Natural killer cell (primary cell): ENCODE results near the gene CRADD. TPM values are rescaled to one million over a fixed set of nuclear protein-coding genes. Genes with fewer than 3 reads are reported as not detected.

ENCODE experiments used
- ATAC-seq, 3 donors: fragments of 150-1000 bp in 2 of 3; fragments of 200-7000 bp in 1 of 3; cut with Tn5 transposase; 1 replicate in 1 of 3; 2 replicates in 2 of 3; pipeline ENCODE4 v1.10.0; 2021; ENCODE audit warnings: mild to moderate bottlenecking in 2 of 3, moderate library complexity in 2 of 3
- DNase-seq, 2 donors: peaks; one replicate each; pipeline versions ENCODE4 v3.0.0 to v3.0.0-alpha.2; 2013 to 2021; ENCODE audit warnings: mixed read lengths in 1 of 2
- H3K27ac ChIP-seq: one replicate; pipeline ENCODE4 v1.5.1; 2013; ENCODE audit warnings: mild to moderate bottlenecking, low read length
- H3K27me3 ChIP-seq: one replicate; pipeline ENCODE4 v1.6.1; 2013; ENCODE audit warnings: low read length; ENCODE audit not compliant: control insufficient read depth, insufficient read depth
- H3K36me3 ChIP-seq: one replicate; pipeline ENCODE4 v1.6.1; 2013; ENCODE audit warnings: low read length; ENCODE audit not compliant: control insufficient read depth, insufficient read depth
- H3K4me1 ChIP-seq: one replicate; pipeline ENCODE4 v1.6.1; 2013; ENCODE audit warnings: low read length; ENCODE audit not compliant: control insufficient read depth, insufficient read depth
- H3K4me3 ChIP-seq: one replicate; pipeline ENCODE4 v1.5.1; 2013; ENCODE audit warnings: low read length
- H3K9me3 ChIP-seq: one replicate; pipeline ENCODE4 v1.6.1; 2013; ENCODE audit warnings: low read length; ENCODE audit not compliant: control insufficient read depth, insufficient read depth
- H3K27ac Mint-ChIP-seq, 2 donors: one replicate each; pipeline ENCODE4 v1.8.0; 2022; ENCODE audit warnings: mild to moderate bottlenecking in 2 of 2, mixed read lengths in 2 of 2, moderate library complexity in 1 of 2
- H3K27me3 Mint-ChIP-seq, 2 donors: one replicate each; pipeline ENCODE4 v1.8.0; 2022; ENCODE audit warnings: low read depth in 2 of 2, mixed read lengths in 2 of 2
- H3K36me3 Mint-ChIP-seq: one replicate; pipeline ENCODE4 v1.8.0; 2022; ENCODE audit warnings: mixed read lengths
- H3K4me1 Mint-ChIP-seq, 2 donors: one replicate each; pipeline ENCODE4 v1.8.0; 2022; ENCODE audit warnings: mixed read lengths in 2 of 2
- H3K4me3 Mint-ChIP-seq: one replicate; pipeline ENCODE4 v1.8.0; 2022; ENCODE audit warnings: mild to moderate bottlenecking, moderate library complexity, mixed read lengths
- H3K9me3 Mint-ChIP-seq, 2 donors: one replicate each; pipeline ENCODE4 v1.8.0; 2022; ENCODE audit warnings: mixed read lengths in 2 of 2
- WGBS: methylation state at CpG from one replicate; pipeline ENCODE4 v1.1.7; 2013; ENCODE audit warnings: missing lambda C conversion rate; ENCODE audit not compliant: insufficient coverage; 5-methylcytosine and 5-hydroxymethylcytosine counted together
- intact Hi-C: fragments of 100-400 bp; cut with micrococcal nuclease; formaldehyde crosslinking; loops from one replicate; pipeline ENCODE4 v1.14.2; 2022
- total RNA-seq, 4 donors: library from RNA; stranded (reverse); fragments of 120-200 nt in 1 of 4; gene quantifications; one replicate each; pipeline versions ENCODE4 v1.2.3 to v1.2.4, GENCODE V29; 2013 to 2022
- TF ChIP-seq, protein P1 (sequence below): fragments of 200-600 bp; IDR thresholded peaks from one replicate; pipeline ENCODE4 v1.8.0; 2022; ENCODE audit warnings: antibody characterized with exemption

Gene CRADD
- total RNA-seq, 3 donors from 2014 or later (not counting 1 experiment from before 2014, with no cell fraction given), result 19.1 to 27.5 (median 26.4) TPM

DNA sequence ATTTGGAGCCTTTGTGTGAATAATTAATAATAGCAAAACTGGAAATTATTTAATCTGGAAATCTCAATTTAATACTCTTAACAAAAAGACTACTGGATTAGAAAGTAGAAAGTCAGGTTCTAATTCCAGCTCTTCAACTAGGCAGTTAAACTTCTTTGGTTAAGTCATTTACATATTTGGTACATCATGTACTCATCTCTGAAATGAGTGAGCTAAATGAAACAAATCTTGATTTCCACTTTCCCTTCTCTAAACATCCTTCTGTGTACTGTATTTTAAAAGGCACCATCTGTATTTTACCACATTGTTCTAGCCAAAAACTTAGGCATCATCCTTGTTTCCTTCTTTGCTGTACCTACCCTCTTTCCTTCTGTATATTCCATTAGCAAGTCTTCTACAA is 26.9 kb downstream of the CRADD start:
- Mint-ChIP-seq H3K27ac (peak overlapping the region in 1 of 2 donors; percentile 4), H3K4me1 (peaks cover 31 to 46% of the 10 kb centered on the region in 2 donors), H3K9me3 (no peaks in the 10 kb centered on the region), H3K4me3 (no peak overlapping the region), H3K27me3 (no peaks in the 10 kb centered on the region), H3K36me3 (no peaks in the 10 kb centered on the region)
- H3K36me3 ChIP-seq, result no peaks in the 10 kb centered on the region
- no peaks in the 10 kb centered on the region for H3K9me3 ChIP-seq
- H3K4me1 ChIP-seq, result no peaks in the 10 kb centered on the region
- intact Hi-C loops, result no loop called here
- DNase-seq (no peak), ATAC-seq (no peak)
- TF ChIP-seq, protein P1, sequence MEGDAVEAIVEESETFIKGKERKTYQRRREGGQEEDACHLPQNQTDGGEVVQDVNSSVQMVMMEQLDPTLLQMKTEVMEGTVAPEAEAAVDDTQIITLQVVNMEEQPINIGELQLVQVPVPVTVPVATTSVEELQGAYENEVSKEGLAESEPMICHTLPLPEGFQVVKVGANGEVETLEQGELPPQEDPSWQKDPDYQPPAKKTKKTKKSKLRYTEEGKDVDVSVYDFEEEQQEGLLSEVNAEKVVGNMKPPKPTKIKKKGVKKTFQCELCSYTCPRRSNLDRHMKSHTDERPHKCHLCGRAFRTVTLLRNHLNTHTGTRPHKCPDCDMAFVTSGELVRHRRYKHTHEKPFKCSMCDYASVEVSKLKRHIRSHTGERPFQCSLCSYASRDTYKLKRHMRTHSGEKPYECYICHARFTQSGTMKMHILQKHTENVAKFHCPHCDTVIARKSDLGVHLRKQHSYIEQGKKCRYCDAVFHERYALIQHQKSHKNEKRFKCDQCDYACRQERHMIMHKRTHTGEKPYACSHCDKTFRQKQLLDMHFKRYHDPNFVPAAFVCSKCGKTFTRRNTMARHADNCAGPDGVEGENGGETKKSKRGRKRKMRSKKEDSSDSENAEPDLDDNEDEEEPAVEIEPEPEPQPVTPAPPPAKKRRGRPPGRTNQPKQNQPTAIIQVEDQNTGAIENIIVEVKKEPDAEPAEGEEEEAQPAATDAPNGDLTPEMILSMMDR, result no peak
- H3K4me3 ChIP-seq, result no peak overlapping the region
- no peak overlapping the region for H3K27ac ChIP-seq
- no peaks in the 10 kb centered on the region for H3K27me3 ChIP-seq

DNA sequence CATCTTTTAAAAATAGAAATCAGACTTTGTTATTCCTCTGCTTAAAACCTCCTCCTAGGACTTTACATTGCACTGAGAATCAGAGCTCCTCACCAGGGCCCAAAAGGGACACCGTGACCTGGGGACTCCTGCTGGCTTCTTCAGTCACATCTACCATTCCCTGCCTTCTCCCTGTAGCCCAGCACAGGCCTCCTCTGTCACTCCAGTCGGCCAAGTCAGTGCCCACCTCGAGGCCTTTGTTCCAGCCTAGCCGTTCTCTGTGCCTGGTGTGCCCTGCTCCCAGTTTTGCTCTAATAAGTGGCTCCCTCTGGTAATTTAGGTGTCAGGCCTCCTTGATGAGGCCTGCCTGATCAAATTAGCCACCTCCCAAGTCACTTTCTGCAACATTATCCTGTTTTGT is 27.4 kb downstream of the CRADD start:
- intact Hi-C loops, result no loop called here
- 94% methylated on average over 4 of the region's 4 CpGs for WGBS
- Histone ChIP-seq H3K9me3 (no peaks in the 10 kb centered on the region), H3K4me1 (no peaks in the 10 kb centered on the region), H3K27me3 (no peaks in the 10 kb centered on the region), H3K4me3 (no peak overlapping the region), H3K27ac (no peak overlapping the region), H3K36me3 (no peaks in the 10 kb centered on the region)
- no peak overlapping the region for H3K4me3 Mint-ChIP-seq
- peak overlapping the region in 1 of 2 donors; percentile 4 for H3K27ac Mint-ChIP-seq
- peaks cover 1% of the 10 kb centered on the region for H3K36me3 Mint-ChIP-seq
- no peak for ATAC-seq
- H3K27me3 Mint-ChIP-seq, result no peaks in the 10 kb centered on the region
- H3K9me3 Mint-ChIP-seq, result peaks cover 0 to 4% of the 10 kb centered on the region in 2 donors
- peaks cover 26 to 41% of the 10 kb centered on the region in 2 donors for H3K4me1 Mint-ChIP-seq
- no peak for DNase-seq
- TF ChIP-seq, protein P1, result no peak

DNA sequence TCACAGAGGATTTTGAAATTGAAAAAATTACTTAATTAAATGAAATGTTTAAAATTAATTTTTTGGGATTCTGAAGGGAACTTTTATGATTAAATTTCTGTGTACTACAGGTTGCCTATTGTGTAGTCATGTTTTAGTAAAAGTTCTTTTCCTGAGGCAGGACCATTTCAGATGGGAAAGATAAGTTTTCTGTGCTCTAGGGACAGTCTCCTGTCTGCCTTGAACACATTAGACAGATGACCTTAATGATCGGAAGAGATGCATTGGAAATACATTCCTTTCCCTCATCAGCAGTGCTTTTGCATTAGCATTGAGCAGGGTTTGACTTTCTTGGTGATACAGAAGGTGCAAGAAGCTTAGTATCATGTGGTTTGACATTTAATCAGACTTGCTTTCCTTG is 28.1 kb downstream of the CRADD start:
- no peak for DNase-seq
- TF ChIP-seq, protein P1, result no peak
- no peak for ATAC-seq
- no peaks in the 10 kb centered on the region for H3K27me3 Mint-ChIP-seq
- H3K9me3 ChIP-seq, result peaks cover 4% of the 10 kb centered on the region
- H3K4me3 Mint-ChIP-seq, result no peak overlapping the region
- peaks cover 24 to 35% of the 10 kb centered on the region in 2 donors for H3K4me1 Mint-ChIP-seq
- no peak overlapping the region for H3K27ac ChIP-seq
- no peak overlapping the region for H3K27ac Mint-ChIP-seq
- H3K4me3 ChIP-seq, result no peak overlapping the region
- intact Hi-C loops, result no loop called here
- peaks cover 0 to 5% of the 10 kb centered on the region in 2 donors for H3K9me3 Mint-ChIP-seq
- H3K36me3 Mint-ChIP-seq, result peaks cover 7% of the 10 kb centered on the region
- no peaks in the 10 kb centered on the region for H3K27me3 ChIP-seq
- H3K4me1 ChIP-seq, result no peaks in the 10 kb centered on the region
- H3K36me3 ChIP-seq, result no peaks in the 10 kb centered on the region
- 100% methylated on average over 1 of the region's 1 CpG for WGBS

- Histone ChIP-seq H3K4me3 (no peak overlapping the region), H3K36me3 (no peaks in the 10 kb centered on the region), H3K4me1 (no peaks in the 10 kb centered on the region), H3K27me3 (no peaks in the 10 kb centered on the region), H3K9me3 (peaks cover 8% of the 10 kb centered on the region), H3K27ac (no peak overlapping the region)
- Mint-ChIP-seq H3K4me3 (no peak overlapping the region), H3K27ac (no peak overlapping the region), H3K9me3 (peaks cover 0 to 5% of the 10 kb centered on the region in 2 donors), H3K36me3 (peaks cover 7% of the 10 kb centered on the region), H3K27me3 (no peaks in the 10 kb centered on the region), H3K4me1 (peaks cover 27 to 31% of the 10 kb centered on the region in 2 donors)
- no peak for ATAC-seq
- no peak for DNase-seq
- WGBS, result 56% methylated on average over 2 of the region's 2 CpGs
- intact Hi-C loops, result no loop called here
- TF ChIP-seq, protein P1, result no peak
These were observed 29.2 kb downstream of the CRADD start for GRCh38 chr12:93706387-93706786.
